Measurements from ENCODE around the gene CCL24.
"Not testable (repeated sequence)": the region's sequence is repeated elsewhere in the genome, so short reads cannot be mapped to it uniquely, and the experiment has no call there.

Gene CCL24, protein sequence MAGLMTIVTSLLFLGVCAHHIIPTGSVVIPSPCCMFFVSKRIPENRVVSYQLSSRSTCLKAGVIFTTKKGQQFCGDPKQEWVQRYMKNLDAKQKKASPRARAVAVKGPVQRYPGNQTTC

DNA sequence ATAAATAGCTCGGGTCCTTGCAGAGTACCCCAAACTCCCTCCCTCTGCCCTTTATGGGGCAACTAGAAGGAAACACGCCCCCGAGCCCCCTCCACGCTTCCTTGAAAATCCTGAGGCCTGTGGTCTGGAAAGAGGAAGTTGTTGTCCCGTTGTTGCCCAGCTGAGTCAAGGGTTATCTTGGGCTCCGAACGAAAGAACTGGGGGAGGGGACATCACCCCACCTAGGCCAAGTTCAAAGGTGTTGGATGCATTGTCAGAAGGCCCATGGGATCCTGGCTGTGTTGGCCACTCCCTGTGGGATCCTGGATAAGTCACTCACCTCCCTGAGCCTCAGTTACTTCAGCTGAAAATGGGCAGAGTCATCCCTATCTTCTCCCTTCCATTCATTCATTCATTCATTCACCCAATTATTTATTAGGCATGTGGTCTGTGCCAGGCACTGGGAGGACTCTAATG, at the start of gene CCL24:
Gene CCL24 (minus strand): TSS at position 26 of the 456 bp plus-strand sequence. CDS start 91 bp downstream, outside the sequence.
- DNase-seq (ENCODE audit: low spot score): no peak

DNA sequence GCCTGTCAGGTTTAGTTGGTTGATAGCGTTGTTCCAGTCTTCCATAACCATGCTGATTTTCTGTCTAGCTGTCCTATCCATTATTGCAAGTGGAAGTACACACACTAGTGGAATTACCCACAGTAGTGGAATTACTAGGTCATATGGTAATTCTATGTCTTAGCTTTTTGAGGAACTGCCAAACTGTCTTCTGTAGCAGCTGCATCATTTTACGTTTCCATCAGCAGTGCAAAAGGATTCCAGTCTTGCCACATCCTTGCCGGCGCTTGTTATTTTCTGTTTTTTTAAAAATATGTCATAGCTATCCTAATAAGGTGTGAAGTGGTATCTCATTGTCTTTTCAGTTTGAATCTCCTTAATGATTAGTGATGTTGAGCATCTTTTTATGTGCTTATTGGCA, 48.0 kb upstream of the CCL24 start:
- DNase-seq (ENCODE audit: low spot score): no peak

DNA sequence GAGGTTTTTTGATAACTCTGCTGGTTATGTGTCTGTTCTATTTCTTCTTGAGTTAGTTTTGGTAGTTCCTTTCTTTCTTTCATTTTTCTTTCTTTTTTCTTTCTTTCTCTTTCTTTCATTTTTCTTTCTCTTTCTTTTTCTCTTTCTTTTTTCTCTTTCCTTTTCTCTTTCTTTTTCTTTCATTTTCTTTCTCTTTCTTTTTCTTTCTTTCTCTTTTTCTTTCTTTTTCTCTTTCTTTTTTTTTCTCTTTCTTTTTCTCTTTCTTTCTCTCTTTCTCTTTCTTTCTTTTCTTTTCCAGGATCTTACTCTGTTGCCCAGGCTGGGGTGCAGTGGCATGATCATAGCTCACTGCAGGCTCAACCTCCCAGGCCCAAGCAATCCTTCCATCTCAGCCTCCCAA, 44.8 kb upstream of the CCL24 start:
- no peak for DNase-seq (ENCODE audit: low spot score)

DNA sequence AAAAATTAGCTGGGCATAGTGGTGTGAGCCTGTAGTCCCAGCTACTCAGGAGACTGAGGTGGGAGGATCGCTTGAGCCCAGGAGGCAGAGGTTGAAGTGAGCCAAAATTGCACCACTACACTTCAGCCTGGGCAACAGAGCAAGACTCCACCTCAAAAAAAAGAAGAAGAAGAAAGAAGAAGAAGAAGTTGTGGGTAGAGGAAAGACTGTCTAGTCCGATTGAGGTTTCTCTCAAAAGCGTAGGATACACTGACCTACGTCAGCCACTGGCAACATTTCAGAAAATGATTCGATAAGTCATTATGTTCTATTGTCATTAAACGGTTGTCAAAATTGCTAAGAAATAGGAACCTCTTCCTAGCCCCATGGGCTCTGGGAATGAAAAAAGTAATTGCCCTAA, 42.9 kb upstream of the CCL24 start:
- no peak for DNase-seq (ENCODE audit: low spot score)

DNA sequence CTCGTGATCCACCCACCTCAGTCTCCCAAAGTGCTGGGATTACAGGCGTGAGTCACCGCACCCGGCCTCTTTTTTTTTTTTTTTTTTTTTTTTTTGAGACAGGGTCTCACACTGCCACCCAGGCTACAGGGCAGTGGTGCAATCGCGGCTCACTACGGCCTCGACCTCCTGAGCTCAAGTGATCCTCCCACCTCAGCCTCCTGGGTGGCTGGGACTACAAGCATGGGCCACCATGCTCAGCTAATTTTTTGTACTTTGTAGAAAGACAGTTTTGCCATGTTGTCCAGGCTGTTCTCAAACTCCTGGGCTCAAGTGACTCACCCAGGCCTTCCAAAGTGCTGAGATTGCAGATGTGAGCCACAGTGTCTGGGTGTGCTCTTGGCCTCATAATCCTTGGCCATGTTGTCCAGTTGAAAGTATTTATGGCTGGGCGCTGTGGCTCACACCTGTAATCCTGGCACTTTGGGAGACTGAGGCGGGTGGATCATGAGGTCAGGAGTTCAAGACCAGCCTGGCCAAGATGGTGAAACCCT, 41.3 kb upstream of the CCL24 start:
- DNase-seq (ENCODE audit: low spot score): not testable (repeated sequence)

DNA sequence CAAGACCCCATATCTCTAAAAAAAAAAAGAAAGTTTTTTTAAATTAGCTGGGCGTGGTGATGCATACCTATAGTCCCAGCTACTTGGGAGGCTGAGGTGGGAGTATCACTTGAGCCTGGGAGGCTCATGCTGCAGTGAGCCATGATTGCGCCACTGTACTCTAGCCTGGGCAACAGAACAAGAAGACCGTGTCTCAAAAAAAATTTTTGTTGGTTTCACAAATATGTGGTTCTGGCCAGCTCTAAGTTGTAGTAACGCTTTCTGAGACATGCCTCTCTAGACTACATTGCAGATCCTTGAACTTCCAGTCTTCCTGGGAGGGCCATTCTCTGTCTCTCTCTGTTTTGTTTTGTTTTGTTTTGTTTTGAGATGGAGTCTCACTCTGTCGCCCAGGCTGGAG, 40.6 kb upstream of the CCL24 start:
- no peak for DNase-seq (ENCODE audit: low spot score)

DNA sequence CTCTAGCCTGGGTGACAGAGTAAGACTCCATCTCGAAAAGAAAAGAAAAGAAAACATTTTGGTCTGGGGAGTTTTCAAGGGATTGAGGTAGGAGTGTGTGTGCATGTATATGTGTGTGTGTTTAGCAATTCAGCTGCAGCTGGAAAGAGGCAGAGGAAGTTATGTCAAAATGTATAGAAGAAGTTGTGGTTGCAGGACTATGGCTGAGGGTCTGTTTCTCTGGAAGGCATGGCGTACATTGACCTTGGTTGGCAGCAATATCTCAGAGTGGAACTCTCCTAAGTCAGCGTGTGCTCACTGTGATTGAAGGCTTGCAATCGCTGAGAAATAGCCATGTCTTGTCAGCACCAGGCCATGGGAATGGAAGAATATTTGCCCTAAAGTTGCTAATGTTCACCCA, 36.6 kb upstream of the CCL24 start:
- no peak for DNase-seq (ENCODE audit: low spot score)

DNA sequence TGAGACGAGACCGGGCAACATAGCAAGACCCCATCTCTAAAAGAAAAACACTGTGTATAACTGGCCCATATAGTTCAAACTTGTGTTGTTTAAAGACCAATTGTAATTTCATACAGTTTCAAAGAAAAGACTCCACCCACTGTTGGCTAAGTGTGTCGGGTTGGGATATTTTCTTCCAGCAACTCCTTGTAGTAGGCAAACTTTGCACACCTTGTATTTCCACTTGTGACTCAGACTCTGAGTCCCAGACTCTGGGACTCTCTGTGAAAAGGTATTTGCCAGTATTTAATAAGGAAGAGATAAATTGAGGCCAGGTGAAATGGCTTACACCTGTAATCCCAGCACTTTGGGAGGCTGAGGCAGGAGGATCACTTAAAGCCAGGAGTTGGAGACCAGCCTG, 36.0 kb upstream of the CCL24 start:
- DNase-seq (ENCODE audit: low spot score): no peak

DNA sequence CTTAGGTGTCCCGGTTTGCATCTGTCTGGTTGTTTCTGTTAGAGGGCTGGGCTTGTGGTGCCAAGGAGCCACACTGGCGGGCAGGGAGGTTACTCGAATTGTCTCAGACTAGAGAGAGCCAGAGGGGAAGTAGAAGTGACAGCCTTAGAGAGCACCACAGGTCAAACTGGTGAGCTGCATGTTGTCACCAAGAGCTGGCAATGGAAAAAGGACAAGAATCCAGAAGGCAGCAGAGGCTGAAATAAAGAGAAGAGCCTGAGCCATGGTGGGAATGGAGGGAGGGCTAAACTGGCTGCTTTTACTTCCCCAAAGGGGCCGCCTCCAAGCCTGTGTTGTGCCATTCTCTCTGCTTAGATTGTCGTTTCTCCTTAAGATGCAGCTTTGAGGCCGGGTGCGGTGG, 34.1 kb upstream of the CCL24 start:
- no peak for DNase-seq (ENCODE audit: low spot score)

DNA sequence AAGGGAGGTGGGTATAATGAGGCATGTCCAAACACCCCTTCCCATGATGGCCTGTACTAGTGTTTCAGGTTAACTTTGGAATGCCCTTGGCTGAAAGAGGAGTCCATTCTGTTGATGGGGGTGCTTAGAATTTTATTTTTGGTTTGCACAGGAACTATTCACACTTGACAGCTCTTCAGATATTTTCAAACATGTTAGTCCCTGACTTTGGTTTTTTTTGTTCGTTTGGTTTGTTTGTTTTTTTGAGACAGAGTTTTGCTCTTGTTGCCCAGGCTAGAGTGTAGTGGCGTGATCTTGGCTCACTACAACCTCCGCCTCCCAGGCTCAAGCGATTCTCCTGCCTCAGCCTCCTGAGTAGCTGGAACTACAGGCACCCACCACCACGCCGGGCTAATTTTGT, 31.5 kb upstream of the CCL24 start:
- DNase-seq (ENCODE audit: low spot score): not testable (repeated sequence)

DNA sequence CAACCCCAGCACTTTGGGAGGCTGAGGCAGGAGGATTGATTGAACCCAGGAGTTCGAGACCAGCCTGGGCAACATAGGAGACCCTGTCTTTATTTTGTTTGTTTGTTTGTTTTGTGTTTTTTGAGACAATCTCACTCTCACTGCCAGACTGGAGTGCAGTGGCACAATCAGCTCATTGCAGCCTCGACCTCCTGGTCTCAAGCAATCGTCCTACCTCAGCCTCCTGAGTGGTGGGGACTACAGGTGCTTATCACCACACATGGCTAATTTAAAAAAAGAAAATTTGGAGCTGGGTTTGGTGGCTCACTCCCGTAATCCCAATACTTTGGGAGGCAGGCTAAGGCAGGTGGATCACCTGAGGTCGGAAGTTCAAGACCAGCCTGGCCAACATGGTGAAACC, 30.6 kb upstream of the CCL24 start:
- no peak for DNase-seq (ENCODE audit: low spot score)

DNA sequence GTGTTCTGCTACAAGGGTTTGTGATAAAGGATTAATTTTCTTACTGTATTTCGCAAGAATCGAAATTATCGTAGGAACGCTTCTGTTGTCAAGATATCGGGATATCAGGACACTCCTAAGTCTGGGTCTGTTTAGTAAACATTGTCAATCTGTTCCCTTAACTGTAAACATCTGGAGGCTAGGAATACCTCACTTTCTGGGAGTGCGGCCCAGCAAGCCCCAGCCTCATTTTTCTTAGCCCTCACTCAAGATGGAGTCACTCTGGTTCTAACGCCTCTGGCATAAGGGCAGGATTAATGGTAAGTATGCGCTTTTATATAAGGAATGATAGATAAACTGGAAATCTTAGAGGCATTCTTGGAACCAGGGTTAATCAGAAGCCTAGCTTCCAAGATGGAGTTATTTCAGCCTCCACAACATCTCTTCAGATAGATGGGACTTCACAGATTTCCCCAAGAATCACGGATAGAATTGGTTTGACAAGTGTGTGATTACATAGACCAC, 30.1 kb upstream of the CCL24 start:
- DNase-seq (ENCODE audit: low spot score): no peak

DNA sequence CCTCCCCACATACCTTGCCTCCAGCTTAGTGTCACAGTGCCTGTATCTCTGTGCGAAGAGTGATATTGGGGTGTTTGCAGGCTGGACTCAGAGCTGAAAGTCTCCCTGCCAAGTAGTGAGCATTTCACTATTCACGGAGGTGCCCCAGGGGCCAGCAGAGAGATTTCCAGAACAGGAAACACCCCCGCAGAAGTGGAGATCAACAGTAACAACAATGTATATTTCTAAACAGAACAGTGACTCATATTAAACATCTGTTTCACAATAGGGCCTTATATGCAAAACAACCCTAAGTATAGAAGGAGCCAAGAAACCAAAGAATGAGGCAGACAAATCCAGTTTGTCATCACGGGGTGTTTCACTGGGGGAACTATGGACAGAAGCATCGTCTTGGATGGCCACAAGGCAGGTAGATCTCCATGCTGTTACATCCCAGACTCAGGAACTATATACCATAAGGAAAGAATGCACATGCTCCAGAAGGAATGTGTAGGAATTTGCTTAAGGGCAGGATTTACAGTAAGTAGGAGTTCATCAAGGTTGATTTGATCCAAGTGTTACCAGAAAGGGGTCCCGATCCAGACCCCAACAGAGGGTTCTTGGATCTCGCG, 29.3 kb upstream of the CCL24 start:
- no peak for DNase-seq (ENCODE audit: low spot score)

DNA sequence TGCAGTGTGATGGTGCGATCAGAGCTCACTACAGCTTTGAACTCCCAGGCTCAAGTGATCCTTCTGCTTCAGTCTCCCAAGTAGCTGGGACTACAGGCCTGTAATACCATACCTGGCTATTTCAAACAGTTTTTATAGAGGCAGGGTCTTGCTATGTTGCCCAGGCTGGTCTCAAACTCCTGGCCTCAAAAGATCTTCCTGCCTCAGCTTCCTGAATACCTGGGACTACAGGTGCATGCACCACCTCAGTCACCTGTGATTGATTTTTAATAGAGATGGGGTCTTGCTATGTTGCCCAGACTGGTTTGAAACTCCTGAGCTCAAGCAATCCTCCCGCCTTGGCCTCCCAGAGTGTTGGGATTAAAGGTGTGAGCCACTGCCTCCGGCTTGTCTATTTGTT, 26.4 kb upstream of the CCL24 start:
- no peak for DNase-seq (ENCODE audit: low spot score)

DNA sequence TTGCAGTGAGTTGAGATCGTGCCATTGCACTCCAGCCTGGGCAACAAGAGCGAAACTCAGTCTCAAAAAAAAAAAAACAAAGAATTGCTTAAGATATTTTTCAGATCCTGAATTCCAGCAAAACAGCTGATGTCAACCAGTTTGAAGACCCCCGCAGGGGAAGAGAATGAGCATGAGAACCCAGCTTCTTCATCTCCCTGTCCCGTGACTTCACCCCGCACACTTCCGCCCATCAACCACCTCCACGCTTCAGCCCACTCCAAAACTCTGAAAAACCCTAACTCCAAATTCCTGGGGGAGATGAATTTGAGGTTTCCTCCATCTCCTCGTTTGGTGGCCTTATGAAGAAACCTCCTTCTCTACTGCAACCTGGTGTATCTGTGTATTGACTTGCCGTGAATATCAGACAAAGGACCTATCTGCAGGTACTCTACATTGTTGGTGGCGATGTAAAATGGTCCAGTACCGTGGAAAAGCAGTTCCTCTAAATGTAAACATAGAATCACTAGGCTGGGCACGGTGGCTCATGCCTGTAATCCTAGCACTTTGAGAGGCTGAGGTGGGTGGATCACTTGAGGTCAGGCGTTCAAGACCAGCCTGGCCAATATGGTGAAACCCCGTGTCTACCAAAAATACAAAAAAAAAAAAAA, 24.8 kb upstream of the CCL24 start:
- not testable (repeated sequence) for DNase-seq (ENCODE audit: low spot score)

DNA sequence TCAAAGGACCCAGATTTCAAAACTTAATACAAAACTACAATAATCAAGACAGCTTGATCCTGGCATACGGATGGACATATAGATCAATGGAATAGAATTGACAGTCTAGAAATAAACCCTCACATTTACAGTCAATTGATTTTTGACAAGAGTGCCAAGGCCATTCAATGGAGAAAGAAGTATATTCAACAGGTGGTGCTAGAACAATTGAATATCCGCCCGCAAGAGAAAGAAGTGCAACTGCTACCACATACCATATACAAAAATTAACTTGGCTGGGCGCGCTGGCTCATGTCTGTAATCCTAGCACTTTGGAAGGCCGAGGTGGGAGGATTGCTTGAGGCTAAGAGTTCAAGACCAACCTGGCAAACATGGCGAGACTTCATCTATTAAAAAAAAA, 23.2 kb upstream of the CCL24 start:
- no peak for DNase-seq (ENCODE audit: low spot score)

DNA sequence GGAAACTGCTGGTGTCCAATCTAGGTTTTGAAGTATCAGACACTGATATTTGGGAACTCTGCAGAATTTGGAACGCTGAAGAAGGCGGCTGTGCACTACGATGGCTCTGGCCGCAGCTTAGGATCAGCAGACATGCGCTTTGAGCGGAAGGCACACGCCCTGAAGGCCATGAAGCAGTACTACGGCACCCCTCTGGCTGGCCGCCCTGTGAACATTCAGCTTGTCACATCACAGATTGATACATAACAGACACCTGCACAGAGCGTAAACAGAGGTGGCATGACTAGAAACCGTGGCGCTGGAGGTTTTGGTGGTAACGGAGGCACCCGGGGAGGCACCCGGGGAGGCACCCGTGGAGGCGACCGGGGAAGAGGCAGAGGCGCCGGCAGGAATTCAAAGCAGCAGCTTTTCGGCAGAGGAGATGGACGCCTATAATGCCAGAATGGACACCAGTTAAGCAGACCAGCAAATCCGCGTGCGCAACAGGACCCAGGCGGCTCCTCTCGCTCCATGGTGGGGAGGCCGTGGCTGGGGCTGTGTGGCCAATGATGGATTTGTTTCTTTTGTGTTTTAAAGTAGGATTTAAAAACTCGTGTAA, 22.2 kb upstream of the CCL24 start:
- no peak for DNase-seq (ENCODE audit: low spot score)

DNA sequence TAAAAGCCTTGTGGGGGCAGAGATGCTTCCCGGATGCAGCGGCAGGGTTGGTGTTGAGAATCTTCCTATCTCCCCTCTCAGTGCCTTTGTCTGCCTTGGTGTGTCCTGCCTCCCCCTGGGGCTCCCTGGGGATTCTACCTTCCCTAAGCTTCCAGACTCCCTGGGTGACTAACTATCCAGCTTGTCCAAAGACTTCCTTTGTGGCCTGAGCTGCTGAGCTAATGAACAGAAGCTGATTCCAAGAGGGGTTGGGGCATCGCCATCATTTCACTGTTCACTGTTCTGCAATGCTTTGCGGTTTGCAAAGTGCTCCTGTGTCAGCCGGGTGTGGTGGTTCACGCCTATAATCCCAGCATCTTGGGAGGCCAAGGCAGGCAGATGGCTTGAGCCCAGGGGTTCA, 20.1 kb upstream of the CCL24 start:
- not testable (repeated sequence) for DNase-seq (ENCODE audit: low spot score)

DNA sequence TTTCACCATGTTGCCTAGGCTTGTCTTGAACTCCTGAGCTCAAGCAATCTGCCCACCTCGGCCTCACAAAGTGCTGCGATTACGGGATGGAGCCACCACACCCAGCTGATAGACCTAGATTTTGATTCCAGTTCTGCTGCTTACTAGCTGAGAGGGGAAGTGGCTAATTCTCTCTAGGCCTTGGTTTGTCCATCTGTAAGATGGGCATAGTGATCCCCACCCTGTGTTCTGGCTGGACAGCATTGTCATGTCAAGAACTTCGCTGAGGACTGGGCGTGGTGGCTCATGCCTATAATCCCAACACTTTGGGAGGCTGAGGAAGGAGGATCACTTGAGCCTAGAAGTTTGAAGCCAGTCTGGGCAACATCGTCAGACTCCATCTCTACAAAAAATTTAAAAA, 17.4 kb upstream of the CCL24 start:
- no peak for DNase-seq (ENCODE audit: low spot score)

DNA sequence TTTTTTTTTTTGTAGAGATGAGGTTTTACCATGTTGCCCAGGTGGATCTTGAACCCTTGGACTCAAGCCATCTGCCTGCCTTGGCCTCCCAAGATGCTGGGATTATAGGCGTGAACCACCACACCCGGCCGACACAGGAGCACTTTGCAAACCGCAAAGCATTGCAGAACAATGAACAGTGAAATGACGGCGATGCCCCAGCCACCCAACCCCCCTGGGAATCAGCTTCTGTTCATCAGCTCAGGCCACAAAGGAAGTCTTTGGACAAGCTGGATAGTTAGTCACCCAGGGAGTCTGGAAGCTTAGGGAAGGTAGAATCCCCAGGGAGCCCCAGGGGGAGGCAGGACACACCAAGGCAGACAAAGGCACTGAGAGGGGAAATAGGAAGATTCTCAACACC, 16.1 kb upstream of the CCL24 start:
- not testable (repeated sequence) for DNase-seq (ENCODE audit: low spot score)

DNA sequence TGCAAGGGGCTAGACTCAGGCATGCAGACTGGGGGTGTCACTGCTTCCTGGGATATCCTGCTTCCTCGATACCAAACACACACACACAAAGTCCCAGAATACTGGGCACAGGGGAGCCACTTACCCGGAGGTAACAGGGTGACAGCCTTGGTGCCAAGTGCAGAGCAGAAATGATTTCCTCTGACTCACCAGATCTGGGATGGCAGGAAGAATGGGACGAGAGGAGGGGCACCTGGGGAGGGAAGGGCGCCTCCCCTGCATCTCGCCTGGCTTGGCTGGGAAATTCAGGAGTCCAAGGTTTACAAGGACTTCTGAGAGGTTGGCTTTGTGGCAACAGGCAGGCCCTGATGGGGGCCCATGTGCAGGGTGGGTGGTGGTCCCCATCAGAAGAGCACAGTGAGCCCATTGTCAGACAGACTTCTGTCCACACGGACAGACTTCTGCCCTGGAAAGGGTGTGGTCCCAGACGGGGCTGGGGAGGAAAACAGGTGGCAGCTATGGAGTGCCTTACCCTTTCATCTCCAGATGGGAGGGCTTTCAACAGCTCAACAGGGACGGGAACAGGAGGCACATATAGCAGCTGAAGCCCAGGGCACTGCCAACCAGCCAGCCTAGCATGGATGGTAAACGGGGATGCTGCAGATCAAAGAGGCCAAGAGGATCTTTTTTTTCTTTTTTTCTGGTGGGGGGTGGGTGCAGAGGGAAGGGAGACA, 9.7 kb upstream of the CCL24 start:
- no peak for DNase-seq (ENCODE audit: low spot score)

DNA sequence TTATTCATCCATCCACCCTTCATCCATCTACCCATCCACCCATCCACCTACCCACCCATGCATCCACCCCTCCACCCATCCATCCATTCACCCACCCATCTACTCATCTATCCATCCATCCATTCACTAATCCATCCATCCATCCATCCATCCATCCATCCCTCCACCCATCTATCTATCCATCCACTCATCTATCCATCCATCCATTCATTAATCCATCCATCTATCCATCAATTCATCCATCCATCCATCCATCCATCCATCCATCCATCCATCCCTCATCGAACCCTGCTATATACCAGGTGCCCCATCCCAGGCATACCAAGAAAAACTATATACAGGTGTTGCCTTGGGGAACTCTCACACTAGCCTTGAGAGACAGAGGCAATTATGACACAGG, 7.1 kb upstream of the CCL24 start:
- DNase-seq (ENCODE audit: low spot score): no peak

Data from cerebellar cortex (tissue), 1 donor.